Small intestine (tissue), 7 donors: ENCODE data around the gene SLC25A14. TPM values are rescaled to one million over a fixed set of nuclear protein-coding genes. Genes with fewer than 3 reads are reported as not detected.
"Not testable (repeated sequence)": the region's sequence is repeated elsewhere in the genome, so short reads cannot be mapped to it uniquely, and the experiment has no call there.

ENCODE experiments used
- DNase-seq, 2 donors: peaks; one replicate each; pipeline versions ENCODE4 v3.0.0 to v3.0.0-alpha.2; 2013
- FAIRE-seq: peaks from 2 replicates; lab custom pipeline; 2012; peaks lifted over from hg19 to GRCh38; lab: Jason Lieb, UNC
- H3K27ac ChIP-seq, 3 donors: one replicate each; pipeline ENCODE4 v1.5.1; 2013; ENCODE audit warnings: low read length in 2 of 3, mild to moderate bottlenecking in 2 of 3, control low read depth in 1 of 3, inconsistent platforms in 1 of 3, low read depth in 1 of 3, moderate library complexity in 1 of 3
- H3K27me3 ChIP-seq, 3 donors: one replicate each; pipeline ENCODE4 v1.6.1; 2013; ENCODE audit warnings: low read length in 3 of 3, inconsistent platforms in 1 of 3; ENCODE audit not compliant: control insufficient read depth in 3 of 3, insufficient read depth in 3 of 3
- H3K36me3 ChIP-seq, 3 donors: one replicate each; pipeline ENCODE4 v1.6.1; 2013; ENCODE audit warnings: low read length in 3 of 3, inconsistent platforms in 1 of 3, low read depth in 1 of 3, mild to moderate bottlenecking in 1 of 3, moderate library complexity in 1 of 3; ENCODE audit not compliant: control insufficient read depth in 3 of 3, insufficient read depth in 2 of 3
- H3K4me1 ChIP-seq, 3 donors: one replicate each; pipeline ENCODE4 v1.6.1; 2013; ENCODE audit warnings: low read length in 2 of 3, inconsistent platforms in 1 of 3, low read depth in 1 of 3, mild to moderate bottlenecking in 1 of 3, moderate library complexity in 1 of 3; ENCODE audit not compliant: control insufficient read depth in 3 of 3, insufficient read depth in 2 of 3
- H3K4me3 ChIP-seq, 3 donors: one replicate each; pipeline ENCODE4 v1.5.1; 2013; ENCODE audit warnings: low read length in 3 of 3, control low read depth in 1 of 3, inconsistent platforms in 1 of 3, low read depth in 1 of 3, mild to moderate bottlenecking in 1 of 3, moderate library complexity in 1 of 3
- H3K9me3 ChIP-seq, 2 donors: one replicate each; pipeline ENCODE4 v1.6.1; 2013; ENCODE audit warnings: low read depth in 1 of 2, low read length in 1 of 2; ENCODE audit not compliant: control insufficient read depth in 2 of 2, insufficient read depth in 1 of 2
- WGBS, 3 donors: extraction: QIAGEN DNeasy Blood & Tissue Kit; methylation state at CpG; one replicate each; pipeline ENCODE4 v1.1.7; 2013; 5-methylcytosine and 5-hydroxymethylcytosine counted together
- polyA plus RNA-seq, 4 donors: library from polyadenylated mRNA; stranded (reverse) in 3 of 4; unstranded in 1 of 4; fragments of 200-250 nt in 3 of 4; fragments of 120-200 nt in 1 of 4; gene quantifications; one replicate each; pipeline versions ENCODE4 v1.2.1 to v1.2.3, GENCODE V29; 2013
- donor health status: healthy with polysubstance abuse.
- donor health status: control.
- donor health status: control.
- donor health status: Bipolar disorder and iron deficiency.
- donor health status: healthy.

Gene SLC25A14
- polyA plus RNA-seq, 4 donors: 7.3 to 19.1 (median 8.2) TPM

- no peaks in the 10 kb centered on the region for H3K36me3 ChIP-seq
Observed at GRCh38 chrX:130340271-130340670, 552 bp downstream of the SLC25A14 start.

GRCh38 chrX:130343411-130343810 is 3.7 kb downstream of the SLC25A14 start:
- Histone ChIP-seq H3K4me1 (no peaks in the 10 kb centered on the region), H3K9me3 (no peaks in the 10 kb centered on the region), H3K27ac (no peak overlapping the region), H3K36me3 (no peaks in the 10 kb centered on the region), H3K4me3 (no peak overlapping the region), H3K27me3 (no peaks in the 10 kb centered on the region)
- WGBS, 3 donors: 72 to 94% (median 81%) methylated on average over 1 of the region's 1 CpG
- FAIRE-seq (no peak), DNase-seq (no peak)

More at GRCh38 chrX:130340271-130340670, 552 bp downstream of the SLC25A14 start:
- FAIRE-seq (no peak), DNase-seq (no peak)
- 7 to 46% (median 15%) methylated on average over 9 of the region's 9 CpGs for WGBS, 3 donors
- no peaks in the 10 kb centered on the region for H3K9me3 ChIP-seq
- H3K4me1 ChIP-seq: no peaks in the 10 kb centered on the region
- H3K4me3 ChIP-seq: peak overlapping the region; percentile 52 to 83 (median 53)
- peak overlapping the region in 2 of 3 donors; percentile 45 to 54 for H3K27ac ChIP-seq
- no peaks in the 10 kb centered on the region for H3K27me3 ChIP-seq

GRCh38 chrX:130347321-130347720 is 7.6 kb downstream of the SLC25A14 start:
- 56 to 75% (median 71%) methylated on average over 1 of the region's 1 CpG for WGBS, 3 donors
- FAIRE-seq (no peak), DNase-seq (no peak)
- Histone ChIP-seq H3K4me3 (no peak overlapping the region), H3K36me3 (no peaks in the 10 kb centered on the region), H3K9me3 (no peaks in the 10 kb centered on the region), H3K27me3 (no peaks in the 10 kb centered on the region), H3K27ac (no peak overlapping the region), H3K4me1 (no peaks in the 10 kb centered on the region)

- FAIRE-seq (no peak), DNase-seq (no peak)
- Histone ChIP-seq H3K4me1 (no peaks in the 10 kb centered on the region), H3K27me3 (no peaks in the 10 kb centered on the region), H3K4me3 (no peak overlapping the region), H3K9me3 (no peaks in the 10 kb centered on the region), H3K36me3 (peaks cover 0 to 2% (median 0%) of the 10 kb centered on the region in 3 donors), H3K27ac (no peak overlapping the region)
- WGBS, 3 donors: 89 to 94% (median 93%) methylated on average over 3 of the region's 3 CpGs
Observed at GRCh38 chrX:130351567-130351966, 11.8 kb downstream of the SLC25A14 start.

GRCh38 chrX:130352050-130352449 is 12.3 kb downstream of the SLC25A14 start:
- not testable (repeated sequence) for H3K36me3 ChIP-seq, H3K4me3 ChIP-seq, FAIRE-seq, H3K27me3 ChIP-seq, H3K4me1 ChIP-seq, H3K27ac ChIP-seq, H3K9me3 ChIP-seq, DNase-seq
- WGBS, 3 donors: 65 to 100% (median 93%) methylated on average over 1 of the region's 1 CpG

GRCh38 chrX:130376077-130376476 is 36.4 kb downstream of the SLC25A14 start:
- peaks cover 0 to 4% (median 0%) of the 10 kb centered on the region in 3 donors for H3K4me1 ChIP-seq
- no peak overlapping the region for H3K4me3 ChIP-seq
- DNase-seq: no peak
- H3K36me3 ChIP-seq: no peaks in the 10 kb centered on the region
- H3K27me3 ChIP-seq: no peaks in the 10 kb centered on the region
- no peaks in the 10 kb centered on the region for H3K9me3 ChIP-seq
- H3K27ac ChIP-seq: no peak overlapping the region
- FAIRE-seq: no peak

GRCh38 chrX:130378024-130378669 is 38.4 kb downstream of the SLC25A14 start:
- WGBS, 3 donors: 3 to 34% (median 18%) methylated on average over 5 of the region's 5 CpGs
- H3K27ac ChIP-seq: no peak overlapping the region
- no peak for FAIRE-seq
- peak; percentile 35 to 37 for DNase-seq
- peaks cover 0 to 4% (median 0%) of the 10 kb centered on the region in 3 donors for H3K4me1 ChIP-seq
- H3K36me3 ChIP-seq: no peaks in the 10 kb centered on the region
- no peaks in the 10 kb centered on the region for H3K27me3 ChIP-seq
- no peaks in the 10 kb centered on the region for H3K9me3 ChIP-seq
- no peak overlapping the region for H3K4me3 ChIP-seq

GRCh38 chrX:130385520-130385919 is 45.8 kb downstream of the SLC25A14 start, which contains the start of gene GPR119:
Gene GPR119 (minus strand): TSS chrX:130385674. CDS start chrX:130385447, 227 bp downstream.
- FAIRE-seq: no peak

More at GRCh38 chrX:130385520-130385919, 45.8 kb downstream of the SLC25A14 start, which contains the start of gene GPR119:
- no peaks in the 10 kb centered on the region for H3K4me1 ChIP-seq
- WGBS, 3 donors: 71 to 87% (median 77%) methylated on average over 4 of the region's 4 CpGs
- no peak within 1 kb of the TSS for H3K27ac ChIP-seq
- no peak within 1 kb of the TSS for H3K4me3 ChIP-seq
- DNase-seq: no peak
- peaks cover 0 to 2% of the 10 kb centered on the region in 2 donors for H3K9me3 ChIP-seq
- H3K36me3 ChIP-seq: no peaks in the 10 kb centered on the region
- H3K27me3 ChIP-seq: peaks cover 0 to 2% (median 0%) of the 10 kb centered on the region in 3 donors
